HepG2 (cell line): Measurements from ENCODE around the gene CPSF4. TPM values are rescaled to one million over a fixed set of nuclear protein-coding genes. Genes with fewer than 3 reads are reported as not detected.
A peak's percentile ranks its signal among the peaks of the same experiment; 100 is the strongest.

Source experiments
- ATF7-NPFF ChIP-seq: sonication (generic); formaldehyde crosslinking; IDR thresholded peaks from 2 replicates; pipeline ENCODE4 v1.8.1; 2023; ENCODE audit warnings: mild to moderate bottlenecking, low read depth, missing genetic modification reagents, moderate library complexity
- DPF2 ChIP-seq: sonication (generic); formaldehyde crosslinking; IDR thresholded peaks from 2 replicates; pipeline ENCODE4 v1.4.0; 2020; ENCODE audit warnings: mild to moderate bottlenecking, low read depth, missing genetic modification reagents, borderline replicate concordance
- ELF1 ChIP-seq: sonication (generic); formaldehyde crosslinking; IDR thresholded peaks from 2 replicates; pipeline ENCODE4 v1.4.0; 2020; ENCODE audit warnings: missing genetic modification reagents
- HMGA1 ChIP-seq: sonication (generic); formaldehyde crosslinking; conservative IDR thresholded peaks from 2 replicates; pipeline ENCODE4 v1.4.0; 2020; ENCODE audit warnings: missing genetic modification reagents
- HOXA3 ChIP-seq: sonication (generic); formaldehyde crosslinking; IDR thresholded peaks from 2 replicates; pipeline ENCODE4 v1.5.0; 2020; ENCODE audit warnings: missing genetic modification reagents
- IKZF1 ChIP-seq: fragments of 450-650 bp; IDR thresholded peaks from 2 replicates; pipeline ENCODE4 v1.7.1; 2016
- SCMH1 ChIP-seq: sonication (generic); formaldehyde crosslinking; IDR thresholded peaks from 2 replicates; pipeline ENCODE4 v1.9.0; 2021; ENCODE audit warnings: missing genetic modification reagents, mild to moderate bottlenecking, borderline replicate concordance
- TFAP4 ChIP-seq: sonication (generic); IDR thresholded peaks from 2 replicates; pipeline ENCODE4 v1.6.1; 2016; ENCODE audit warnings: low read depth, borderline replicate concordance
- ZBTB21 ChIP-seq: sonication (generic); formaldehyde crosslinking; IDR thresholded peaks from 2 replicates; pipeline ENCODE4 v1.4.0; 2020; ENCODE audit warnings: missing genetic modification reagents
- ZBTB40 ChIP-seq, 2 experiments: fragments of 450-650 bp in 1 of 2; sonication (generic) in 1 of 2; formaldehyde crosslinking in 1 of 2; IDR thresholded peaks; 2 replicates each; pipeline versions ENCODE4 v1.6.1 to v1.8.0; 2016 to 2022; ENCODE audit warnings: antibody characterized with exemption in 1 of 2, mild to moderate bottlenecking in 1 of 2, missing genetic modification reagents in 1 of 2
- ZFP82 ChIP-seq: sonication (generic); formaldehyde crosslinking; IDR thresholded peaks from 2 replicates; pipeline ENCODE4 v1.5.1; 2020; ENCODE audit warnings: mild to moderate bottlenecking, missing genetic modification reagents, borderline replicate concordance
- ZKSCAN8 ChIP-seq: IDR thresholded peaks from 2 replicates; pipeline ENCODE4 v1.6.1; 2016; ENCODE audit warnings: borderline replicate concordance, missing genetic modification reagents, missing compliant biosample characterization
- ZNF253 ChIP-seq: sonication (generic); formaldehyde crosslinking; IDR thresholded peaks from 2 replicates; pipeline ENCODE4 v1.8.0; 2022; ENCODE audit warnings: mild to moderate bottlenecking, missing genetic modification reagents, borderline replicate concordance
- ZNF710 ChIP-seq: sonication (generic); formaldehyde crosslinking; IDR thresholded peaks from 2 replicates; pipeline ENCODE4 v1.5.0; 2020; ENCODE audit warnings: mild to moderate bottlenecking, missing genetic modification reagents, borderline replicate concordance
- polyA plus RNA-seq, 8 experiments: library from polyadenylated mRNA; depleted of rRNA in 3 of 8; stranded (reverse) in 7 of 8; unstranded in 1 of 8; fragments of >200 nt; fragmentation: Illumina TruSeq in 4 of 8; extraction: Trizol in 4 of 8; gene quantifications; 2 replicates each; pipeline versions ENCODE4 v1.2.1 to v1.2.3, GENCODE V29; 2011 to 2016; ENCODE audit warnings: low read depth in 4 of 8, missing spikeins in 1 of 8, mixed read lengths in 1 of 8; ENCODE audit not compliant: insufficient read depth in 1 of 8
- total RNA-seq, 5 experiments: library from RNA; depleted of rRNA; stranded (reverse); fragments of >200 nt; fragmentation: Illumina TruSeq; extraction: Trizol; gene quantifications; 2 replicates each; pipeline ENCODE4 v1.2.3, GENCODE V29; 2016; ENCODE audit warnings: low read depth in 1 of 5
- TF ChIP-seq, protein P1 (sequence below): IDR thresholded peaks from 2 replicates; pipeline ENCODE4 v1.6.1; 2016

CPSF4 gene
- total and polyA plus RNA-seq, 2 of the 13 experiments (the other 11 are each of a cell fraction or from before 2014, with no cell fraction given) = 34.1 to 49.6 TPM

DNA sequence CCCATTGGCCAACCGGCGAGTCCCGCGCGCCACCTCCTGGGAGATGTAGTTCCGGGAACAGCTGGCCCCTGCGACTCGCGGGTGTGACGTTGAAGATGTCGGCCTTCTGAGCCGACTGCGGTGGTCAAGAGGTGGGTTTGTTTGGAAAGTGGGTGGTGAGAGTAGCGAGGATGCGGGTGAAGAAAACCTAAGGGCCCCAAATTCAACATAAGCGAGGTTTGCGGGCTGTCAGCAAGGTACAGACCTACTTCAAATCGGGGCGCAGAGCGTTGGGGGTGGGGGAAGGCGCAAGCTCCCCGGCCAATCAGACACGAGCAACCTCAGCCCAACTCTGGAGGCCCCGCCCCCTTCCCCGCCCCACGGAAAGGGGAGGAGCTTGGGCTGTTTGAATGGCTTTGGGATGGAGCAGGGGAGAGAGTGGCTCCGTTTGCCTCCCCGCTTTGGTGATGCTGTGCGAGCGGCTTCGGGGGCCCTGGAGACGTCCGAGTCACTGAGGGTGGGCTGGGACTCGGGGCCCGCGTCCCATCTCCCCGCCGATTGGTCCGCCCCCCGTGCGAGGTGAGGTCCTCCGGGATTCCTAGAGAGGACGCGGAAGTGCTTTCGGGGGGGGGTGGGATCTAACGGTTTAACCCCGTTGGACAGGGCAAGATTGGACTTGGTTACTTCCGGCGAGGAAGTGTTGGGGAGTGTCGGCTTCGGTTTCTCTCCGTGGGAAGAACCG lies 66.0 kb downstream of the CPSF4 start, which contains the start of gene ZKSCAN5 (continued):
- TF ChIP-seq ZBTB40 (IDR thresholded peaks at IDR 0.05) (peak; percentile 57; the same call in 1 of the 2 replicates), ZBTB40 (CRISPR knock-in tag; IDR thresholded peaks at IDR 0.05) (no peak), ELF1 (CRISPR knock-in tag) (peak; percentile 93), ZKSCAN8 (CRISPR knock-in tag) (no peak), SCMH1 (CRISPR knock-in tag) (no peak), ZFP82 (CRISPR knock-in tag) (peak; percentile 64; the same call in 1 of the 2 replicates), HMGA1 (CRISPR knock-in tag) (no peak), HOXA3 (CRISPR knock-in tag) (peak; percentile 51; the same call in 1 of the 2 replicates), ZBTB21 (CRISPR knock-in tag) (peak; percentile 48), ATF7-NPFF (CRISPR knock-in tag) (0 out of 2 replicates have a peak, but pooled peaks have one; percentile 50), DPF2 (CRISPR knock-in tag) (no peak), ZNF710 (CRISPR knock-in tag) (peak; percentile 31; the same call in 1 of the 2 replicates), ZNF253 (CRISPR knock-in tag) (no peak), IKZF1 (no peak), TFAP4 (peak; percentile 78; the same call in 1 of the 2 replicates)
- TF ChIP-seq, protein P1, sequence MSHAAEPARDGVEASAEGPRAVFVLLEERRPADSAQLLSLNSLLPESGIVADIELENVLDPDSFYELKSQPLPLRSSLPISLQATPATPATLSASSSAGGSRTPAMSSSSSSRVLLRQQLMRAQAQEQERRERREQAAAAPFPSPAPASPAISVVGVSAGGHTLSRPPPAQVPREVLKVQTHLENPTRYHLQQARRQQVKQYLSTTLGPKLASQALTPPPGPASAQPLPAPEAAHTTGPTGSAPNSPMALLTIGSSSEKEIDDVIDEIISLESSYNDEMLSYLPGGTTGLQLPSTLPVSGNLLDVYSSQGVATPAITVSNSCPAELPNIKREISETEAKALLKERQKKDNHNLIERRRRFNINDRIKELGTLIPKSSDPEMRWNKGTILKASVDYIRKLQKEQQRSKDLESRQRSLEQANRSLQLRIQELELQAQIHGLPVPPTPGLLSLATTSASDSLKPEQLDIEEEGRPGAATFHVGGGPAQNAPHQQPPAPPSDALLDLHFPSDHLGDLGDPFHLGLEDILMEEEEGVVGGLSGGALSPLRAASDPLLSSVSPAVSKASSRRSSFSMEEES (CRISPR knock-in tag) = peak; percentile 4; the same call in 1 of the 2 replicates
